Vagina (tissue), 2 donors: ENCODE results near the gene GPR32. TPM values are rescaled to one million over a fixed set of nuclear protein-coding genes. Genes with fewer than 3 reads are reported as not detected.
"Not testable (repeated sequence)": the region's sequence is repeated elsewhere in the genome, so short reads cannot be mapped to it uniquely, and the experiment has no call there.

Experiments used
- DNase-seq, 2 donors: peaks; one replicate each; pipeline ENCODE4 v3.0.0-alpha.2; 2017; ENCODE audit errors: extremely low spot score in 2 of 2
- H3K27ac ChIP-seq: fragments of 200-600 bp; sonication (generic); one replicate; pipeline ENCODE4 v1.5.1; 2019
- H3K27me3 ChIP-seq: fragments of 200-600 bp; sonication (generic); one replicate; pipeline ENCODE4 v1.5.1; 2019
- H3K36me3 ChIP-seq, 2 donors: fragments of 200-600 bp; sonication (generic); one replicate each; pipeline ENCODE4 v1.5.1; 2017 to 2019
- H3K4me1 ChIP-seq: fragments of 200-600 bp; sonication (generic); one replicate; pipeline ENCODE4 v1.5.1; 2019
- H3K4me3 ChIP-seq, 2 donors: fragments of 200-600 bp; sonication (generic); 1 replicate in 1 of 2; 2 replicates in 1 of 2; pipeline ENCODE4 v1.5.1; 2016 to 2019
- H3K9me3 ChIP-seq: fragments of 200-600 bp; sonication (generic); one replicate; pipeline ENCODE4 v1.5.1; 2019
- CTCF ChIP-seq, 3 experiments: fragments of 450-650 bp in 2 of 3; fragments of 200-600 bp in 1 of 3; sonication (generic) in 1 of 3; IDR thresholded peaks; one replicate each; pipeline ENCODE4 v1.5.1; 2017 to 2019; ENCODE audit warnings: antibody characterized with exemption in 3 of 3, mild to moderate bottlenecking in 2 of 3, moderate library complexity in 2 of 3
- POLR2A ChIP-seq, 2 donors: fragments of 450-650 bp; IDR thresholded peaks; one replicate each; pipeline ENCODE4 v1.6.1; 2017; ENCODE audit warnings: antibody characterized with exemption in 2 of 2, mild to moderate bottlenecking in 2 of 2, moderate library complexity in 2 of 2
- POLR2AphosphoS5 ChIP-seq, 2 donors: sonication (generic); formaldehyde crosslinking; IDR thresholded peaks; one replicate each; pipeline ENCODE4 v1.9.0; 2017; ENCODE audit warnings: antibody characterized with exemption in 2 of 2, mild to moderate bottlenecking in 2 of 2, low read depth in 1 of 2; ENCODE audit not compliant: insufficient read depth in 1 of 2
- intact Hi-C: fragments of 100-400 bp; cut with DNase I; formaldehyde crosslinking; loops from one replicate; pipeline ENCODE4 v1.15.1; 2023
- total RNA-seq: library from RNA; depleted of rRNA; stranded (reverse); fragments of >200 nt; gene quantifications from one replicate; pipeline ENCODE4 v1.2.3, GENCODE V29; 2016

Gene GPR32
- total RNA-seq, 1 donor from 2014 or later: not detected

- Histone ChIP-seq H3K4me1 (peaks cover 7% of the 10 kb centered on the region), H3K9me3 (no peaks in the 10 kb centered on the region), H3K4me3 (no peak overlapping the region), H3K27ac (no peak overlapping the region), H3K36me3 (no peaks in the 10 kb centered on the region), H3K27me3 (no peaks in the 10 kb centered on the region)
- TF ChIP-seq POLR2A (IDR thresholded peaks at IDR 0.05): no peak
- no peak for TF ChIP-seq CTCF (IDR thresholded peaks at IDR 0.05)
- no peak for TF ChIP-seq POLR2AphosphoS5 (IDR thresholded peaks at IDR 0.05; ENCODE audit: insufficient read depth in 1 of 2, low read depth in 1 of 2)
- no peak for DNase-seq
- intact Hi-C loops: loop anchor here (5.0 kb wide), 1 partner anchor 422 kb away; no protein-coding TSS in a partner anchor
Observed at GRCh38 chr19:50779504-50780457, 9.5 kb downstream of the GPR32 start.

- no peak for DNase-seq
- Histone ChIP-seq H3K36me3 (no peaks in the 10 kb centered on the region), H3K4me3 (no peak overlapping the region), H3K4me1 (peaks cover 7% of the 10 kb centered on the region), H3K9me3 (no peaks in the 10 kb centered on the region), H3K27ac (no peak overlapping the region), H3K27me3 (no peaks in the 10 kb centered on the region)
- TF ChIP-seq POLR2AphosphoS5 (IDR thresholded peaks at IDR 0.05; ENCODE audit: insufficient read depth in 1 of 2, low read depth in 1 of 2): no peak
- TF ChIP-seq POLR2A (IDR thresholded peaks at IDR 0.05): no peak
- TF ChIP-seq CTCF (IDR thresholded peaks at IDR 0.05): no peak
- intact Hi-C loops: loop anchor here (5.0 kb wide), 1 partner anchor 424 kb away; no protein-coding TSS in a partner anchor
Observed at GRCh38 chr19:50780753-50781435, 10.6 kb downstream of the GPR32 start.

GRCh38 chr19:50783848-50784152 lies 13.5 kb downstream of the GPR32 start:
- not testable (repeated sequence) for H3K36me3 ChIP-seq, H3K4me3 ChIP-seq, H3K27me3 ChIP-seq, H3K9me3 ChIP-seq, DNase-seq, H3K27ac ChIP-seq, H3K4me1 ChIP-seq
- intact Hi-C loops: loop anchor here (5.0 kb wide), 1 partner anchor 426 kb away; no protein-coding TSS in a partner anchor

GRCh38 chr19:50784710-50785109 lies 14.4 kb downstream of the GPR32 start:
- intact Hi-C loops: loop anchor here (5.0 kb wide), 1 partner anchor 427 kb away; no protein-coding TSS in a partner anchor
- Histone ChIP-seq H3K4me1 (peaks cover 7% of the 10 kb centered on the region), H3K27me3 (no peaks in the 10 kb centered on the region), H3K4me3 (no peak overlapping the region), H3K27ac (no peak overlapping the region), H3K36me3 (no peaks in the 10 kb centered on the region), H3K9me3 (no peaks in the 10 kb centered on the region)
- DNase-seq: no peak
- TF ChIP-seq POLR2A (IDR thresholded peaks at IDR 0.05) (no peak), CTCF (IDR thresholded peaks at IDR 0.05) (no peak), POLR2AphosphoS5 (IDR thresholded peaks at IDR 0.05; ENCODE audit: insufficient read depth in 1 of 2, low read depth in 1 of 2) (no peak)

- no peak for DNase-seq
- H3K27ac ChIP-seq: no peak overlapping the region
- TF ChIP-seq POLR2A (IDR thresholded peaks at IDR 0.05) (no peak), CTCF (IDR thresholded peaks at IDR 0.05) (no peak), POLR2AphosphoS5 (IDR thresholded peaks at IDR 0.05; ENCODE audit: insufficient read depth in 1 of 2, low read depth in 1 of 2) (no peak)
- no peaks in the 10 kb centered on the region for H3K9me3 ChIP-seq
- peaks cover 7% of the 10 kb centered on the region for H3K4me1 ChIP-seq
- no peaks in the 10 kb centered on the region for H3K27me3 ChIP-seq
- intact Hi-C loops: no loop called here
- no peak overlapping the region for H3K4me3 ChIP-seq
- H3K36me3 ChIP-seq: no peaks in the 10 kb centered on the region
Observed at GRCh38 chr19:50785329-50785728, 15.1 kb downstream of the GPR32 start.
